GM18867 (cell line): ENCODE measurements around the gene ENTPD2.
"Not testable (repeated sequence)": the region's sequence is repeated elsewhere in the genome, so short reads cannot be mapped to it uniquely, and the experiment has no call there.

ENCODE experiments used
- ATAC-seq: cut with Tn5 transposase; IDR thresholded peaks from one replicate; pipeline ENCODE4 v1.9.1; 2021; ENCODE audit warnings: mild to moderate bottlenecking, moderate library complexity; ENCODE audit not compliant: unreplicated experiment

ENTPD2 gene

GRCh38 chr9:137004285-137004684 lies 49.6 kb downstream of the ENTPD2 start:
- not testable (repeated sequence) for ATAC-seq

DNA sequence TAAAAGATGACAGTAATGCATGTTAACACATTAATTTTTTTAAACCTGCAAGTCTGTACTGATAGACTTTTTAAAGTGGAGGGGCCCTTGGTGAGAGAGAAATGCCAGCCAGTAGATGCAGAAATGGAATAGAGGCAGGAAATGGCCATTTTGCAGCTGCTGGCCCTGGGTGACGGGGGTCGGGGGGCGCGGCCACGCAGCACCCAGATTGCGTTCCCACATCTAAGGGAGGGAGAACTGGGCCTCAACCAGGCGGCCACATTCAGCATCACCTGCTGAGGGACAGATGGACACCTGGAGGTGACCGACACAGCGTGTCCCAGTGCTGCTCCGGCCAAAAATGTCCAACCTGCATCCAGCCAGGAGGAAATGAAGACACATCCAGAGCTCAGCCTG lies 51.2 kb downstream of the ENTPD2 start:
- ATAC-seq = no peak

DNA sequence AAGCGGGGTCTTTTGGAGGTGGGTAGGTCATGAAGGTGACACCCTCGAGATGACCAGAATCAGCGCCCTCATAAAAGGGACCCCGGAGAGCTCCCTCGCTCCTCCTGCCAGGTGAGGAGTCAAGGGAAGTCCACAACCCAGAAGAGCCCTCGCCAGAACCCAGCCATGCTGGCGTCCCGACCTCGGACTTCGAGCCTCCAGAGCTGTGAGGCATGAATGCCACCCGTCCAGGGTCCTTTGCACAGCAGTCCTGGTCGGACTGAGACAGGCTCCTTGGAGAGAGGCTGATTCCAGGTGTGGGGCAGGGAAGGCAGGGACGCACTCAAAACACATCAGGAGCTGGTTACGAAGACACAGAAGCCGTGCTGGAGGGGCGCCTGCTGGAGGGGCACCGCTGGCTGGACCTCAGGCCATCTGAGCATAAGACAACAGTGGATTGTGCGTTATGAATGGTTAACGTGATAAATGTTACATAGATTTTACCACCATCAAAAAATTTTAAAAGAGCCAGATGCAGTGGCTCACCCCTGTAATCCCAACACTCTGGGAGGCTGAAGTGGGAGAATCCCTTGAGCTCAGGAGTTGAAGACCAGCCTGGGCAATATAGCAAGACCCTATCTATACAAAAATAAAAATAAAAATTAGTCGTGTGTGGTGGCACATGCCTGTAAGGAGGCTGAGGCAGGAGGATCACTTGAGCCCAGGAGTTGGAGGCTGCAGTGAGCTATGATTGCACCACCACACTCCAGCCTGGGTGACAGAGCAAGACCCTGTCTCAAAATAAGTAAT lies 51.8 kb downstream of the ENTPD2 start:
- ATAC-seq = no peak

DNA sequence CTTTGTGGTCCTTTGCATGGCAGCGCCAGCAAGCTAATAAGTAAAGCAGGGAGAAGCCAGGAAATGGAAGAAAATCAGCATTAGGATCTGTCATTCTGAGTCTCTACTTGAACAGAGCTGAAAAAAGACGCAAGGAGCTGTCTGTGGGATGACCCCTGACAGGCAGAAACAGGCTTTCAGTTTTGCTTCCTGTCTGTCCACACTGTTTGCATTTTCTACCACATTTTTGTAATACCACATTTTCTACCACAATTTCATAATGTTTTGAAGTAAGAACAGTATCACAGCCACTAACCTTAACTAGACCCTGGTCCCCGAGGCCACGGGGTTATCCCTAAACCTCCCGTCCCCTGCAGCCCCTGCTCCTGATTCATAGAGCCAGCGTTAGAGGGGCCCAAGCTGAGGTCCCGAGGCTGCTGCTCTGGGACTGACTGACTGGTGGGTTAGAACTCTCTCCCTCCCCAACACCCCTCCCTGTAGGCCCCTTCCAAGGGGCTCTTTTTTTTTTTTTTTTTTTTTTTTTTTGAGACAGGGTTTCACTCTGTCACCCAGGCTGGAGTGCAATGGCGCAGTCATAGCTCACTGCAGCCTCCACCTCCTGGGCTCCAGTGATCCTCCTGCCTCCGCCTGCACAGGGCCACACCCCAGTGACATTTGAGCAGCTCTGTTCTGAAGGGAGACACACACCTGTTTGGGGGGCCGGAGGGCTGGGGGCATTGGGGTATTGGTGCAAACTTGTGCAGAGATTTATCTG lies 53.5 kb downstream of the ENTPD2 start:
- peak; percentile 68 for ATAC-seq
